Measurements from ENCODE around the gene FARP1. TPM values are rescaled to one million over a fixed set of nuclear protein-coding genes. Genes with fewer than 3 reads are reported as not detected.

FARP1 gene
- polyA plus RNA-seq, 4 donors, result 0.89 to 23.4 (median 6.2) TPM

DNA sequence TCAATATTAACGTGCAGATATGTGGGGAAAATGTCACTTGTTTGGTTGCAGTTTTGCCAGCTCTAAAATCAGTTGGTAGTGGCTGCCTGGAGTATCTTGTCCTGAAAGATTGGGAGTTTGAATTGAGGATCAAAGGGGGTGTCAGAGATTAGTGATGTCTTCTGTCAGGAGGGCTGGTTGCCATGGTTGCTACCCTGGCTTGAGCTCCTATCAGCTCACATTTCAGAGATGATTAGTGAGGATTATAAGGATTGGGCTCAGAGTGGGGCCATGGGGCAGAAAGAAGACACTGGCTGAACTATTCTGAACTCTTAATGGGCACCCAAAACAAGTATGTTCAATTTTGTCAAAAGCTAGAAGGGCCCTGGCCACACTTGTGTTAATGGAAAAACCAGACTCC, 129.7 kb downstream of the FARP1 start:
- FAIRE-seq (no peak), DNase-seq (no peak)
- 38 to 68% (median 48%) methylated on average over 1 of the region's 1 CpG for WGBS, 3 donors
- Histone ChIP-seq H3K36me3 (ENCODE audit: control insufficient read depth in 3 of 3, insufficient read depth in 2 of 3, low read depth in 1 of 3, low read length in 3 of 3) (no peaks in the 10 kb centered on the region), H3K4me3 (ENCODE audit: low read depth in 1 of 3, low read length in 3 of 3) (no peak overlapping the region), H3K27me3 (ENCODE audit: control insufficient read depth in 3 of 3, insufficient read depth in 3 of 3, low read length in 3 of 3) (peaks cover 0 to 2% (median 0%) of the 10 kb centered on the region in 3 donors), H3K27ac (ENCODE audit: low read depth in 1 of 3, low read length in 2 of 3) (no peak overlapping the region), H3K4me1 (ENCODE audit: control insufficient read depth in 3 of 3, insufficient read depth in 2 of 3, low read depth in 1 of 3, low read length in 2 of 3) (peaks cover 0 to 7% (median 0%) of the 10 kb centered on the region in 3 donors), H3K9me3 (ENCODE audit: control insufficient read depth in 2 of 2, insufficient read depth in 1 of 2, low read depth in 1 of 2, low read length in 1 of 2) (no peaks in the 10 kb centered on the region)

DNA sequence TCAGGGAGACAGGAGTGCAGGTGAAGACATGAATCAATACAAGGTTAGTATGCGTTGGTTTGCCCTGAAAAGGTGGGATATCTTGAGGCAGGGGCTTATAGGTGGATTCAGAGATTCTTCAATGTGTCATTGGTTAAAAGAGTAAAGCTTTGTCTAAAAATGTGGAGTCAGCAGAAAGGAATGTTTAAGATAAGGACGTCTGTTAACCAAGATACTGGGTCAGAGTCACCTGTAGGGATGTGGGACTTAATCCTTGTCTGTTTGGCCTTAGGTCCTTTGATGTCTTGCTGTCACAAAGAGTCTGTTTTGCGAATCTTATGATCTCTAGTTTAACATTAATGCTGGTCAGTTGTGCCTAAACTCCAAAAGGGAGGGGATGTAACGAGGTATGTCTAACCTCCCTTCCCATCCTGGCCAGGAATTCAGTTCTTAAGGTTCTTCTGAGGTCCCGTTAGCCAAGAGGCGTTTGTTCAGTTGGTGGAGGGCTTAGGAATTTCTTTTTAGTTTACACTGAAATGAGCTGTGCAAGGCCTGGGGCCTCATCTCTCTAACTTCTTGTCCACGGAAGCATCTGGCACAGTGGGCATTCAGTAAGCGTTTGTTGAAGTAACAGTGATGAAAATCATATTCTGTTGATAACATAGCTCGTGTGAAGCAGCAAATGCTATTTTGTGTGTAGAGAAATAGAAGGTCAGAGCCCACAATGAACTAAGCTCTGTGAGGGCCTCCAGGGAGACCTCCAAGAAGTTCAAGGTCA, 130.4 kb downstream of the FARP1 start:
- 75 to 82% (median 76%) methylated on average over 9 of the region's 9 CpGs for WGBS, 3 donors
- H3K27me3 ChIP-seq (ENCODE audit: control insufficient read depth in 3 of 3, insufficient read depth in 3 of 3, low read length in 3 of 3), result peaks cover 0 to 2% (median 0%) of the 10 kb centered on the region in 3 donors
- no peak overlapping the region for H3K4me3 ChIP-seq (ENCODE audit: low read depth in 1 of 3, low read length in 3 of 3)
- FAIRE-seq (no peak), DNase-seq (peak in 1 of 2 donors; percentile 12)
- H3K9me3 ChIP-seq (ENCODE audit: control insufficient read depth in 2 of 2, insufficient read depth in 1 of 2, low read depth in 1 of 2, low read length in 1 of 2), result no peaks in the 10 kb centered on the region
- peaks cover 0 to 6% (median 0%) of the 10 kb centered on the region in 3 donors for H3K4me1 ChIP-seq (ENCODE audit: control insufficient read depth in 3 of 3, insufficient read depth in 2 of 3, low read depth in 1 of 3, low read length in 2 of 3)
- no peak overlapping the region for H3K27ac ChIP-seq (ENCODE audit: low read depth in 1 of 3, low read length in 2 of 3)
- no peaks in the 10 kb centered on the region for H3K36me3 ChIP-seq (ENCODE audit: control insufficient read depth in 3 of 3, insufficient read depth in 2 of 3, low read depth in 1 of 3, low read length in 3 of 3)

DNA sequence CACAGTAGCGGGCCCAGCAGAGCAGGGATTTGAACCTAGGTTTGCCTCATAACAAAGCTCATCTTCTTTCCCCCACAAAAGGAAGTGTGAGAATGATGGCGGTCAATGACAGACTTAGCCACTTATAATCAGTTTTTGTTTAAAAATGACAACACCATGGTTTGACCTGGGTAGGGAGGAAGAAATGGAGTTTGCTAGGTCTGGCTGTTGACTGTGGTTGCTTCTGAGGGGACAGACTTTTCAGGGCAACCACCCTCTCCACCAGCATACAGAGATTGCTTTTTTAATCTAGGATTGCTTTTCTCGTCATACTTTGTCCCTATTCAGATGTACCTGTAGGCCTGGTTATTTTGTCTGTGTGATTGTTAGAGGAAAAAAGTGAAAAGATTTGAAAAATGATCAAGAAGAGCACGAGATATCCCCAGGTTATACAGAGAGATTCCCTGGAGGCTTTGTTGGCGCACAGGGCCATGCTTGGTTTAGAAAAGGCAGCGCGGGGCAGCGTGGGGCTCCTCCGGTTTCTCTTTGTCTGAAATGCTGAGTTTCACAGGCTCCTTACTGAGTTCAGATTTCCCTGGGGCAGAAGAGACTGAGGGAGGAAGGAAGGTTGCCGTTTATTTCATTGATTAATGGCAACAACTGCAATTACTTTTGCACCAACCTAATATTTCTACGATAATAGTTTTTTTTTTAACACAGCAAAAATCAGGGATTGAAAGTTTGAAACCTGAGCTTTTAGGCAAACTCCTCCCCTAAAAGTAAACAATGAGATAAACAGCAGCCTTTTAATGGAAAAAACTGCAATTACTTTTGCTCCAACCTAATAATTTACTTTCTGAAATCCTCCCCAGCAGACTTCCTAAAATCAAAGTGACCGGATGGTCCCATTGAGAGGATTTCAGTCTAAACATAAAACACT, 131.2 kb downstream of the FARP1 start:
- H3K4me3 ChIP-seq (ENCODE audit: low read depth in 1 of 3, low read length in 3 of 3), result no peak overlapping the region
- WGBS, 3 donors, result 75 to 88% (median 83%) methylated on average over 12 of the region's 12 CpGs

DNA sequence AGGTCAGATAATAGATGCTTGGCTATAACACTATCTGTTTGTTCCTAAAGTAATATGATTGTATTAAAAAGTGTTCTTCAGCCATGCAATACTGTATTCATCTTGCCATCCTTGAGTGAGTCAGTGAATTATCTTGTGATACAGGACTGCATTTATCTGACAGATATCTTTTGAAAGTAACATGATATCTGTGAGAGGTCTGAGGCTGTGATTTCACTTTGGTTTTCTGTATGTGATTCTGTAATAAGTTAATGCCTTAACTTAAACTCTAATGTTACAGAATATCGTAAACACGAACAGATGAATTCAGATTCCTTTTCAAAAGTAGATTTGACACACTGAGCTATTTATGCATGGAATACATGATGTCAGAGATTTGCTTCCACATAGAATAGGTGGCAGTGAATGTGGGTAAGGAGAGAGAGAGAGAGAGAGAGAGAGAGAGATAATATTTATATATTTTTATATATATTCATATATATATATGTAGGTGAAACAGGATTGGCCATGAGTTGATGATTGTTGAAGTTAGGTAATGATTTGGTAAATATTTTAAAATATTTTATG, 132.1 kb downstream of the FARP1 start:
- FAIRE-seq (no peak), DNase-seq (no peak)
- Histone ChIP-seq H3K4me3 (ENCODE audit: low read depth in 1 of 3, low read length in 3 of 3) (no peak overlapping the region), H3K4me1 (ENCODE audit: control insufficient read depth in 3 of 3, insufficient read depth in 2 of 3, low read depth in 1 of 3, low read length in 2 of 3) (peaks cover 0 to 6% (median 0%) of the 10 kb centered on the region in 3 donors), H3K36me3 (ENCODE audit: control insufficient read depth in 3 of 3, insufficient read depth in 2 of 3, low read depth in 1 of 3, low read length in 3 of 3) (no peaks in the 10 kb centered on the region), H3K27me3 (ENCODE audit: control insufficient read depth in 3 of 3, insufficient read depth in 3 of 3, low read length in 3 of 3) (peaks cover 0 to 2% (median 0%) of the 10 kb centered on the region in 3 donors), H3K27ac (ENCODE audit: low read depth in 1 of 3, low read length in 2 of 3) (no peak overlapping the region), H3K9me3 (ENCODE audit: control insufficient read depth in 2 of 2, insufficient read depth in 1 of 2, low read depth in 1 of 2, low read length in 1 of 2) (no peaks in the 10 kb centered on the region)
- WGBS, 3 donors, result 89 to 97% (median 96%) methylated on average over 2 of the region's 2 CpGs

More for the DNA sequence above, 131.2 kb downstream of the FARP1 start:
- Histone ChIP-seq H3K27me3 (ENCODE audit: control insufficient read depth in 3 of 3, insufficient read depth in 3 of 3, low read length in 3 of 3) (peaks cover 0 to 2% (median 0%) of the 10 kb centered on the region in 3 donors), H3K27ac (ENCODE audit: low read depth in 1 of 3, low read length in 2 of 3) (no peak overlapping the region), H3K36me3 (ENCODE audit: control insufficient read depth in 3 of 3, insufficient read depth in 2 of 3, low read depth in 1 of 3, low read length in 3 of 3) (no peaks in the 10 kb centered on the region), H3K9me3 (ENCODE audit: control insufficient read depth in 2 of 2, insufficient read depth in 1 of 2, low read depth in 1 of 2, low read length in 1 of 2) (no peaks in the 10 kb centered on the region), H3K4me1 (ENCODE audit: control insufficient read depth in 3 of 3, insufficient read depth in 2 of 3, low read depth in 1 of 3, low read length in 2 of 3) (peaks cover 0 to 6% (median 0%) of the 10 kb centered on the region in 3 donors)
- DNase-seq (no peak), FAIRE-seq (no peak)

DNA sequence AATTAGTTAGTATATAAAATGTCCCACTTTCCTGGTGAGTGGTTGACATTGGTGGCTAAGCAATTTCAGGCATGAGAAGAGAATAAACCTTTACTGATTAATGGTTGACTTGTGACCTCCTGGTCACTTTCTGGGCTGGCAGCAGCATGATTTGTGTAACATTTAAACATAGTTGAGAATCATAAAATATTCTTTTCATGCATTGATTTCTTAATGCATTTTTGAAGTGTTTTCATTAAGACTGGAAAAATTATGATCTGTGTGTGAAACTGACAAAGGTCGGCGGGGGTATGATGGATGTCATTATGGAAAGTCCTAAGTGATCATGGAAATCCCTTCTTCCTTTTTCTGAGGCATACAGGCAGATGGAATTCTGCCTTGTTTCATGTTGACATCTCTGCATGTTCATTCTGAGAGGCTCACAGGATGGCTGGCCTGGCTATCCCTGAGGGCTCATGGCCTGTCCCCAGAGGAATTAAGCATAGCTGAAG, 132.8 kb downstream of the FARP1 start:
- DNase-seq, result no peak
- Histone ChIP-seq H3K27ac (ENCODE audit: low read depth in 1 of 3, low read length in 2 of 3) (no peak overlapping the region), H3K27me3 (ENCODE audit: control insufficient read depth in 3 of 3, insufficient read depth in 3 of 3, low read length in 3 of 3) (peaks cover 0 to 2% (median 0%) of the 10 kb centered on the region in 3 donors), H3K4me1 (ENCODE audit: control insufficient read depth in 3 of 3, insufficient read depth in 2 of 3, low read depth in 1 of 3, low read length in 2 of 3) (peaks cover 0 to 6% (median 0%) of the 10 kb centered on the region in 3 donors), H3K9me3 (ENCODE audit: control insufficient read depth in 2 of 2, insufficient read depth in 1 of 2, low read depth in 1 of 2, low read length in 1 of 2) (no peaks in the 10 kb centered on the region), H3K36me3 (ENCODE audit: control insufficient read depth in 3 of 3, insufficient read depth in 2 of 3, low read depth in 1 of 3, low read length in 3 of 3) (no peaks in the 10 kb centered on the region), H3K4me3 (ENCODE audit: low read depth in 1 of 3, low read length in 3 of 3) (no peak overlapping the region)
- FAIRE-seq, result no peak
- 78 to 98% (median 86%) methylated on average over 2 of the region's 2 CpGs for WGBS, 3 donors

DNA sequence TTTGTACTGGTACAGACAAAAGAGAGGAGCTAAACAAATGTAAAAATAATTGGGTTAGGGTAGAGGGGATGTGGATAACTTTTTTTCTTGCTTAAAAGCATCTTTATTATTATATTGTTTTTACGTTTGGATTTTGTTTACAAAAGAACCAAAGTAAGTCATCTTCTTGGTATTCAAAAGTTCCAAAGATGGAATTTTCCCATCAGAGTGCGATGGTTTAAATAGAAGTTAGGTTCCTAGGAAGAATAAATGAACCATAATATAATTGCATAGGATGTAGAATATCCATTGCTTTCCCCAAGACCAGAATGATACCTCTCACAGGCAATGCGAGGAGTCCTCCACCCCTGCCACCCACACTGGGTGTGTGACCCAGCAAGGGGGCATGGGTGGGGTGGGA, 133.6 kb downstream of the FARP1 start:
- WGBS, 3 donors, result 80 to 85% (median 81%) methylated on average over 3 of the region's 3 CpGs
- Histone ChIP-seq H3K27ac (ENCODE audit: low read depth in 1 of 3, low read length in 2 of 3) (no peak overlapping the region), H3K27me3 (ENCODE audit: control insufficient read depth in 3 of 3, insufficient read depth in 3 of 3, low read length in 3 of 3) (no peaks in the 10 kb centered on the region), H3K36me3 (ENCODE audit: control insufficient read depth in 3 of 3, insufficient read depth in 2 of 3, low read depth in 1 of 3, low read length in 3 of 3) (no peaks in the 10 kb centered on the region), H3K4me1 (ENCODE audit: control insufficient read depth in 3 of 3, insufficient read depth in 2 of 3, low read depth in 1 of 3, low read length in 2 of 3) (peaks cover 0 to 6% (median 0%) of the 10 kb centered on the region in 3 donors), H3K4me3 (ENCODE audit: low read depth in 1 of 3, low read length in 3 of 3) (no peak overlapping the region), H3K9me3 (ENCODE audit: control insufficient read depth in 2 of 2, insufficient read depth in 1 of 2, low read depth in 1 of 2, low read length in 1 of 2) (no peaks in the 10 kb centered on the region)
- no peak for DNase-seq
- FAIRE-seq, result no peak

DNA sequence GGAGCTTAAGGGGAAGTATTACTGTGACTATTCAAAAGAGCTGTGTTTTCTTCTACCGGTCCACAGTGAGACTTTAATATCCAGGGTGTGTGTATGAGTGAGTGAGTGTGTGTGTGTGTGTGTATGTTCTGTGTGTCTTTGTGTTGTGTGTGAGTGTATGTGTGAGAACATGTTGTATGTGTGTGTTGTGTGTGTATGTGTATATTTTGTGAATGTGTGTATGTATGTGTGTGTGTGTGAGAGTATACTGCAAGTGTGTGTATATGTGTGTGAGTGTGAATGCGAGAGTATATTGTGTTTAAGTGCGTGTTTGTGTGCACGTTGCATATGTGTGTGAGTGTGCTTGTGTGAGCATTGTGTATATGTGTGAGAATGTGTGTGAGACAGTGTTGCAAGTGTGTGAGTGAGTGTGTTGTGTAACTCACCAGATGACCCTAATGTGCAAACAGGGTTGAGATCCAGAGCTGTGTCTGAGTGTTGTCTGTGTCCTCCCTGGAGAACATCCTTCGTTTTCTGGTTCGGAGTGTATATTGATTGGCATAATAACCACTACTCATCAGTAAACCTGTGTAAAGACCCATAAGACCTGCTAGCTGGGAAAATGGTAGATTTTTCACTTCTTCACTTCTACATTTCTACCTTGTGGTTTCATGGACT, 135.3 kb downstream of the FARP1 start:
- no peak for FAIRE-seq
- no peaks in the 10 kb centered on the region for H3K36me3 ChIP-seq (ENCODE audit: control insufficient read depth in 3 of 3, insufficient read depth in 2 of 3, low read depth in 1 of 3, low read length in 3 of 3)
- 90 to 94% (median 92%) methylated on average over 6 of the region's 6 CpGs for WGBS, 3 donors

More for the DNA sequence above, 135.3 kb downstream of the FARP1 start:
- Histone ChIP-seq H3K4me1 (ENCODE audit: control insufficient read depth in 3 of 3, insufficient read depth in 2 of 3, low read depth in 1 of 3, low read length in 2 of 3) (peaks cover 0 to 1% (median 0%) of the 10 kb centered on the region in 3 donors), H3K27ac (ENCODE audit: low read depth in 1 of 3, low read length in 2 of 3) (no peak overlapping the region), H3K4me3 (ENCODE audit: low read depth in 1 of 3, low read length in 3 of 3) (no peak overlapping the region), H3K9me3 (ENCODE audit: control insufficient read depth in 2 of 2, insufficient read depth in 1 of 2, low read depth in 1 of 2, low read length in 1 of 2) (no peaks in the 10 kb centered on the region), H3K27me3 (ENCODE audit: control insufficient read depth in 3 of 3, insufficient read depth in 3 of 3, low read length in 3 of 3) (no peaks in the 10 kb centered on the region)
- no peak for DNase-seq
